Suprapubic skin (tissue), 4 donors: ENCODE results near the gene IARS1. TPM values are rescaled to one million over a fixed set of nuclear protein-coding genes. Genes with fewer than 3 reads are reported as not detected.
A peak's percentile ranks its signal among the peaks of the same experiment; 100 is the strongest.

Source experiments
- DNase-seq, 2 donors: peaks; one replicate each; pipeline ENCODE4 v3.0.0-alpha.2; 2019; ENCODE audit warnings: low spot score in 2 of 2
- H3K27ac ChIP-seq: fragments of 200-600 bp; sonication (generic); one replicate; pipeline ENCODE4 v1.5.1; 2019
- H3K27me3 ChIP-seq: fragments of 200-600 bp; sonication (generic); one replicate; pipeline ENCODE4 v1.5.1; 2019
- H3K36me3 ChIP-seq: fragments of 200-600 bp; sonication (generic); one replicate; pipeline ENCODE4 v1.5.1; 2019
- H3K4me1 ChIP-seq: fragments of 200-600 bp; sonication (generic); one replicate; pipeline ENCODE4 v1.5.1; 2019
- H3K4me3 ChIP-seq: fragments of 200-600 bp; sonication (generic); one replicate; pipeline ENCODE4 v1.5.1; 2019; ENCODE audit warnings: mild to moderate bottlenecking
- H3K9me3 ChIP-seq: fragments of 200-600 bp; sonication (generic); one replicate; pipeline ENCODE4 v1.5.1; 2019
- CTCF ChIP-seq, 2 donors: fragments of 200-600 bp in 1 of 2; fragments of 450-650 bp in 1 of 2; sonication (generic) in 1 of 2; IDR thresholded peaks; one replicate each; pipeline ENCODE4 v1.5.1; 2016 to 2019; ENCODE audit warnings: antibody characterized with exemption in 2 of 2, mild to moderate bottlenecking in 1 of 2, moderate library complexity in 1 of 2
- EP300 ChIP-seq: sonication (generic); formaldehyde crosslinking; IDR thresholded peaks from one replicate; pipeline ENCODE4 v1.6.1; 2017; ENCODE audit warnings: antibody characterized with exemption
- POLR2A ChIP-seq, 2 donors: fragments of 450-650 bp; IDR thresholded peaks; one replicate each; pipeline ENCODE4 v1.6.1; 2017; ENCODE audit warnings: antibody characterized with exemption in 2 of 2, mild to moderate bottlenecking in 2 of 2, moderate library complexity in 2 of 2
- POLR2AphosphoS5 ChIP-seq, 3 donors: sonication (generic); formaldehyde crosslinking; IDR thresholded peaks; one replicate each; pipeline ENCODE4 v1.6.1; 2017; ENCODE audit warnings: antibody characterized with exemption in 3 of 3
- WGBS: methylation state at CpG from one replicate; pipeline ENCODE4 v1.1.5; 2018; 5-methylcytosine and 5-hydroxymethylcytosine counted together
- total RNA-seq, 4 donors: library from RNA; depleted of rRNA; stranded (reverse); fragments of >200 nt; gene quantifications; one replicate each; pipeline ENCODE4 v1.1.0, GENCODE V29; 2016

The IARS1 gene
- total RNA-seq, result 100 to 1,000 TPM in 1 of 4 donors, 10 to 100 TPM in 3; 58.8 to 152 (median 80.0) TPM

- Histone ChIP-seq H3K36me3 (peaks cover 24% of the 10 kb centered on the region), H3K9me3 (no peaks in the 10 kb centered on the region), H3K27ac (peak within 1 kb of the TSS; percentile 85), H3K4me1 (peaks cover 39% of the 10 kb centered on the region), H3K4me3 (peak within 1 kb of the TSS; percentile 81), H3K27me3 (no peaks in the 10 kb centered on the region)
- under 1% methylated on average over 48 of the region's 63 CpGs for WGBS
- peak; percentile 99 for DNase-seq
- TF ChIP-seq CTCF (IDR thresholded peaks at IDR 0.05), result peak in 1 of 2 donors; percentile 31
- TF ChIP-seq POLR2AphosphoS5 (IDR thresholded peaks at IDR 0.05), result peak; percentile 61 to 95 (median 80)
- no peak for TF ChIP-seq EP300
- TF ChIP-seq POLR2A (IDR thresholded peaks at IDR 0.05), result peak in 1 of 2 donors; percentile 33
Measured at GRCh38 chr9:92293452-92294296, at the start of gene IARS1. Gene IARS1, minus strand, starts transcription at chr9:92293697. Its CDS starts 4,278 bp downstream, at chr9:92289419.

- 49% methylated on average over 1 of the region's 1 CpG for WGBS
- Histone ChIP-seq H3K36me3 (peaks cover 22% of the 10 kb centered on the region), H3K27me3 (no peaks in the 10 kb centered on the region), H3K4me3 (no peak overlapping the region), H3K9me3 (no peaks in the 10 kb centered on the region), H3K27ac (no peak overlapping the region), H3K4me1 (peaks cover 9% of the 10 kb centered on the region)
- TF ChIP-seq EP300 (no peak), POLR2A (IDR thresholded peaks at IDR 0.05) (no peak), CTCF (IDR thresholded peaks at IDR 0.05) (no peak), POLR2AphosphoS5 (IDR thresholded peaks at IDR 0.05) (no peak)
- no peak for DNase-seq
Measured at GRCh38 chr9:92342825-92343488, 49.5 kb upstream of the IARS1 start.

- peaks cover 9% of the 10 kb centered on the region for H3K4me1 ChIP-seq
- TF ChIP-seq CTCF (IDR thresholded peaks at IDR 0.05) (no peak), POLR2A (IDR thresholded peaks at IDR 0.05) (no peak), POLR2AphosphoS5 (IDR thresholded peaks at IDR 0.05) (no peak)
- WGBS, result 100% methylated on average over 1 of the region's 1 CpG
- DNase-seq, result no peak
- H3K4me3 ChIP-seq, result no peak overlapping the region
- H3K27ac ChIP-seq, result no peak overlapping the region
- peaks cover 29% of the 10 kb centered on the region for H3K36me3 ChIP-seq
- no peaks in the 10 kb centered on the region for H3K9me3 ChIP-seq
- no peaks in the 10 kb centered on the region for H3K27me3 ChIP-seq
Measured at GRCh38 chr9:92341578-92341977, 48.1 kb upstream of the IARS1 start.

- Histone ChIP-seq H3K9me3 (no peaks in the 10 kb centered on the region), H3K27me3 (no peaks in the 10 kb centered on the region)
- WGBS, result 94% methylated on average over 2 of the region's 2 CpGs
Measured at GRCh38 chr9:92333282-92333634, 39.8 kb upstream of the IARS1 start.

More at GRCh38 chr9:92333282-92333634, 39.8 kb upstream of the IARS1 start:
- Histone ChIP-seq H3K27ac (no peak overlapping the region), H3K4me3 (no peak overlapping the region), H3K4me1 (peaks cover 6% of the 10 kb centered on the region), H3K36me3 (peaks cover 13% of the 10 kb centered on the region)
- DNase-seq, result no peak
- TF ChIP-seq CTCF (IDR thresholded peaks at IDR 0.05) (no peak), POLR2AphosphoS5 (IDR thresholded peaks at IDR 0.05) (no peak), POLR2A (IDR thresholded peaks at IDR 0.05) (no peak), EP300 (no peak)
